ELR (cell line): ENCODE data around the gene RNF223.
A peak's percentile ranks its signal among the peaks of the same experiment; 100 is the strongest.
"Not testable (repeated sequence)": the region's sequence is repeated elsewhere in the genome, so short reads cannot be mapped to it uniquely, and the experiment has no call there.

ENCODE experiments used
- DNase-seq: peaks from one replicate; pipeline ENCODE4 v3.0.0-alpha.2; 2015; ENCODE audit warnings: low read depth

The RNF223 gene

DNA sequence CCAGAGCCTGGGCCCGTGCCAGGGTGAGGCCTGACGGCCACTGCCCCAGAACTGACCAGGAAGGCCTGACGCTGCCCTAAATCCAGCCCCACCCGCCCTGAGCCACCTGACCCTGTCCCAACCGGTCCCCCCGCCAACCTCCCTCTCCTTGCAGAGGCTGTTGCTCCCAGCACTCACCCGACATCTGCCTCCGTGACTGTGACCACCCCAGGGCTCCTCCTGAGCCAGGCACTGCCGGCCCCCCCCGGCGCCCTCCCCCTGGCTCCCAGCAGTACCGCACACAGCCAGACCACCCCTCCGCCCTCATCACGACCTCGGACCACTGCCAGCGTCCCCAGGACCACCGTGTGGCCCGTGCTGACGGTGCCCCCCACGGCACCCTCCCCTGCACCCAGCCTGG lies 27.9 kb downstream of the RNF223 start:
- no peak for DNase-seq

DNA sequence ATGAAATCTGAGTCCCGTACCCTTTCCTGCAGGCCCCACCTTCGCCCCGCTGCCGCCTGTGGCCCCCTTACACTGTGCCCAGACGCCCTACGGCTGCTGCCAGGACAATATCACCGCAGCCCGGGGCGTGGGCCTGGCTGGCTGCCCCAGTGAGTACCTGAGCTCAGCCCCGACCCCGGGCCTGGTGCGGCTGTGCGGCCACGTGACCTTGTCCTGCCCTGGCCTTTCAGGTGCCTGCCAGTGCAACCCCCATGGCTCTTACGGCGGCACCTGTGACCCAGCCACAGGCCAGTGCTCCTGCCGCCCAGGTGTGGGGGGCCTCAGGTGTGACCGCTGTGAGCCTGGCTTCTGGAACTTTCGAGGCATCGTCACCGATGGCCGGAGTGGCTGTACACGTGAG lies 29.0 kb downstream of the RNF223 start:
- no peak for DNase-seq

DNA sequence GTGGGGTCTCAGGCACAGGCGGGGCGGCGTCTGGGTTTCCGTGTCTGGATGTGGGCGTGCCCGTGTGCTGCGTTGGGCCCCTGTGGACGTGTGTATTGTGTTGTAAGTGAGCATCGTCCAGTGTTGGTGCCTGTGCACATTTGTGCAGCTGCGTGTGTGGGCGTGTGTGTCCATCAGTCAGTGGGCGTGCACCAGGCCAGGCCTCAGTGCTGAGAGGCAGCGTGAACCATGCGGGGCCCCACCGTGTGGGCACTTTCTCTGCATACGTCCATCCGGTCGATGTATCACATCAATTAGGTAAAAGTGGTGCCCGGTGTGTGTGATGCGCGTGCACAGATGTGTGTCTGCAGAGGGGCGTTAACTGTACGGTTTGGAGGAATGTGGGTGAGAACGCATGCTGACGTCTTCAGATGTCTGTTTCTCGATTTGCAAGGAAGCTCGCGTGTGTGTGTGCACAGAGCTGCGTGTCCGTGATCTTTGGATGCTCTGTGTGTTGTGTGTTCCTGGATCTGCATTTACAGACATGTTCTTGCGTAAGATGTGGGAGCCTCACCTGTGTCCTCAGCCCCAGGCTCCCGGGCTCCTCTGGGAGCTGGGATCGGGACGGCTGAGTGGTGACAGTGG lies 29.5 kb downstream of the RNF223 start:
- DNase-seq, result no peak

DNA sequence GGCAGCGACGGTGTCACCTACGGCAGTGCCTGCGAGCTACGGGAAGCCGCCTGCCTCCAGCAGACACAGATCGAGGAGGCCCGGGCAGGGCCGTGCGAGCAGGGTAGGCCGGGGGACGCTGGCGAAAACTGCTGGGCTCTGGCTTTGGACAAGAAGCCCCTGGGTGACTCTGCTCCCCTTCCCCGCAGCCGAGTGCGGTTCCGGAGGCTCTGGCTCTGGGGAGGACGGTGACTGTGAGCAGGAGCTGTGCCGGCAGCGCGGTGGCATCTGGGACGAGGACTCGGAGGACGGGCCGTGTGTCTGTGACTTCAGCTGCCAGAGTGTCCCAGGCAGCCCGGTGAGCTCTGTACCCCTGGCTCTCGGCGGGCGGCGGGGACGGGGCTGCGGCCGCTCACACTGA lies 30.2 kb downstream of the RNF223 start:
- DNase-seq, result no peak

DNA sequence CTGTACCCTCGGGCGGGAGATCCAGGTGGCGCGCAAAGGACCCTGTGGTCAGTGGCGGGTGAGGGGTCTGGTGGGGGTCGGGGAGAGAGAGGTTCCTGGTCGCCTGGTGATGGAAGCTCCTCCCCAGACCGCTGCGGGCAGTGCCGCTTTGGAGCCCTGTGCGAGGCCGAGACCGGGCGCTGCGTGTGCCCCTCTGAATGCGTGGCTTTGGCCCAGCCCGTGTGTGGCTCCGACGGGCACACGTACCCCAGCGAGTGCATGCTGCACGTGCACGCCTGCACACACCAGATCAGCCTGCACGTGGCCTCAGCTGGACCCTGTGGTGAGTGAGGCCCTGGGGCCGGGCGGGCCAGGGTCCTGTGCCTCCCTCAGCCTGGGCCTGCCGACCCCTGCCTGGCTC lies 30.7 kb downstream of the RNF223 start:
- no peak for DNase-seq

DNA sequence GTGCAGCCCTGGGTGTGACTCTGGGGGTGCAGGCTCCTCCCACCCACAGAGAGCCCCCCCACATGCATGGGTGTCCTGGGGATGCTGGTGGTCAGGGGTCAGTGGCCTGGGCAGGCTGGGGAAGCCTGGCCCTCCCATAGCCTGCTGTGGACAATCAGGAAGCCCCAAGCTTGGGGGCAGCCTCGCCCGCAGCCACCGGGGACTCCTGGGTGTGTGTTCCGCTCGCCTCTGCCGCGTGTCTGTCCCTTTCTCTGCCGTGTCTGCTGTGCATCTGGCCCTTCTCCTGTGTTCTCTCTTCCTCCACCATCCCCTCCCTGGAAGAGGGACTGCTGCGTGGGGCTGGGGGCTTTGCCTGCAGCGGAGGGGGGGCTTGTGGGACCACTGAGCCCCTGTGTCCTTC lies 31.3 kb downstream of the RNF223 start:
- no peak for DNase-seq

DNA sequence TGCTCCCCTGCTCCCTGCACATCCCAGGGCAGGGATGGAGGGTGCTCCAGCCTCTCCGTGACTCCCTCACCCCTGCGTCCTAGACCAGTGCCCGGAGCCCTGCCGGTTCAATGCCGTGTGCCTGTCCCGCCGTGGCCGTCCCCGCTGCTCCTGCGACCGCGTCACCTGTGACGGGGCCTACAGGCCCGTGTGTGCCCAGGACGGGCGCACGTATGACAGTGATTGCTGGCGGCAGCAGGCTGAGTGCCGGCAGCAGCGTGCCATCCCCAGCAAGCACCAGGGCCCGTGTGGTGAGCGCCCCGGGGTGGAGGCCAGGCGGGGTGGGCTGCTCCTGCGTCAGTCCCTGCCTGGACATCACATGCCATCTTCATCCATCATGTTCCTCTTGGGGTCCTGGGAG lies 32.2 kb downstream of the RNF223 start:
- DNase-seq, result no peak

DNA sequence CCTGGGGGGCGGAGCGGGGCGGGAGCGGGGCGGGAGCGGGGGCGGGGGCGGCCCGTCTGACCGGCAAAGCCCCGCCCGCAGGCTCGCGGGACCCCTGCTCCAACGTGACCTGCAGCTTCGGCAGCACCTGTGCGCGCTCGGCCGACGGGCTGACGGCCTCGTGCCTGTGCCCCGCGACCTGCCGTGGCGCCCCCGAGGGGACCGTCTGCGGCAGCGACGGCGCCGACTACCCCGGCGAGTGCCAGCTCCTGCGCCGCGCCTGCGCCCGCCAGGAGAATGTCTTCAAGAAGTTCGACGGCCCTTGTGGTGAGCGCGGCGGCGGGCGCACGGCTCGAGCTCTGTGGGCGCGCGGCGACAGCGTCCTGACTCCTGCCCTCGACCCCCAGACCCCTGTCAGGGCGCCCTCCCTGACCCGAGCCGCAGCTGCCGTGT lies 33.0 kb downstream of the RNF223 start:
- DNase-seq, result no peak

DNA sequence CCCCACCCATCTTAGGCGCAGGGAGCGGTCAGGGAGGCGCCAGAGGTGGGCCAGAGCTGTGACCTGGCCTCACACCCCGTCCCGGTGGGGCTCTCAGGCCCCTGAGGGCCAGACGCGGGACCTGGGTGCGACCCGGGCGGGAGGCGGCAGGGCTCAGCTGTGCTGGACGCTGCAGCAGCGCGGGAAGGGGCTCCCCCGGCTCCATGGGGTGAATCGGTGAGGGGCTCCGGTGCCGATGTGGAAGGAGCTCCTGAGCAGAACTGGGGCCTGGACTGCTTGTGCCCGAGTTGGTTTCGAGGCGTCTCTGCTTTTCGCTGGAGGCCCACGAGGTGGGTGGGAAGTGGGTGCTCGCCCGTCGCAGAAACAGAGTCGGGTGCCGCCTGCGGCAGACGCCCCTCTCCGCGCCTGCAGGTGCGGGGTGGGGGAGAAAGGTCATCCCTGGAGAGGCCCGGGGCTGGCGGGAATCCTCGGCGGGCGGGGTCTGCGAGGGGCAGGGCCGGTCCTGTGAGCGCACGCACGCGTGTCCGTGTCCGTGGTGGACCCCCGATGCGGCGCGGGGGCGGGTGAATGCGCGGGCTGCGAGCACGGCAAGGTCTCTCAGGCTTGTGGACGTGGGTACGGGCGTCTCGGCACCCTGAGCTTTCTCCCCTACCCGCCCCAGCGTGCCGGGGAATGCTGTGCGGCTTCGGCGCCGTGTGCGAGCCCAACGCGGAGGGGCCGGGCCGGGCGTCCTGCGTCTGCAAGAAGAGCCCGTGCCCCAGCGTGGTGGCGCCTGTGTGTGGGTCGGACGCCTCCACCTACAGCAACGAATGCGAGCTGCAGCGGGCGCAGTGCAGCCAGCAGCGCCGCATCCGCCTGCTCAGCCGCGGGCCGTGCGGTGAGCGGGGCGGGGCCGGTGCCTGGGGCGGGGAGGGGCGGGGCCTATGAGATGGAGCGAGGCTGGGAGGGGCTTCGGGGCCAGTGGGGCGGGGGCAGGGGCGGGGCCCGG lies 33.8 kb downstream of the RNF223 start:
- DNase-seq, result peak; percentile 89

DNA sequence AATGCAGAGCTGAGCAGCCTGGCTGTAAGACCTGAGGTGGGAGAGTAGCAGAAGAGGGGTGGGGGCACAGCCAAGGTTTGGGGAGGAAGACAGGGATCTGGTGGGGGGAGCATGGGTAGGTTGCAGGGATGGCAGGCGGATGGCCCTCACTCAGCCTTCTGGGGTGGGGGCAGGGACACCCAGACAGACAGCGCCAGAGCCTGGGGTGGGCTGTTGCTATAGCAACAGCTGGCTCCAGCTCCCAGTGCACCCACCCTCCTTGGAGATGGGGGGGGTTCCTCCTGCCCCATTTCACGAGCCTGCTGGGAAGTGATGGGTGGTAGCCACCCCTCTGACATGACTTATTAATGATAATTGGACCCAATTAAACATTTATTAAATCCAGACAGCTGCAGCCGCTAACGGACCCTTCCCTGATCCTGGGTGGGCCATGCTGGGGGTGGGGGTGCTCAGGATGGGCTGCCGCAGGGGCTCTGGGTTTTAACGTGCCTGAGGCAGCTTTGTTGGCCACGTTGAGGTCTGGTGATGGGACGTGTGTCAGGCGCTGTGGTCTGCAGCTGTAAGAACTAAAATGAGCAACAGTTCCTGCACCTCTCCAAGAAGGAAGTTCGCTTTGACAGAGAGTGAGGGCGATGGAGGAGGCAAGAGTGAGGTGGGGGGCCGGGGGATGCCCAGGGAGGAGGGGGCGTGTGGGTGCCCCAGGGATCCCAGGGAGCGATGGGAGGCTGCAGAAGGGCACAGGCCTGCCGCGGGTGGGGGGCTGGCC lies 34.8 kb downstream of the RNF223 start:
- DNase-seq, result no peak

DNA sequence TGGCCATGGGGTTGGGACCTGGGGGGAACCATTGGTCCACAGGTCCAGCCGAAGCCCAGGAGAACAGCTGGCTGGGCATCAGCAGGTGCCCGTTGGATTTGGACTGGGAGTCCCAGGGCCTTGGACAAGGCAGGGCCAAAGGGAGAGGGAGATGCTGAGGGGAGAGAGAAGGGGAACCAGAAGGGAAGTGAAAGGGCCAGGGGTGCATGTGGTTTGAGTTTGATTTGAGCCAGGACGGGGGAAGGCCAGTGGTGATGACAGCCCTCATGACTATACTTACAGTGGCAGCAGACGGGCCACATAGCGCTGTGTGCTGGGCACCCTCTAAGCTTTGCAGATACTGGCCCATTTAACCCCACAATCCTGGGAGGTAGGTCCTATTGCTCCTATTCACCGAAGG lies 35.4 kb downstream of the RNF223 start:
- no peak for DNase-seq

DNA sequence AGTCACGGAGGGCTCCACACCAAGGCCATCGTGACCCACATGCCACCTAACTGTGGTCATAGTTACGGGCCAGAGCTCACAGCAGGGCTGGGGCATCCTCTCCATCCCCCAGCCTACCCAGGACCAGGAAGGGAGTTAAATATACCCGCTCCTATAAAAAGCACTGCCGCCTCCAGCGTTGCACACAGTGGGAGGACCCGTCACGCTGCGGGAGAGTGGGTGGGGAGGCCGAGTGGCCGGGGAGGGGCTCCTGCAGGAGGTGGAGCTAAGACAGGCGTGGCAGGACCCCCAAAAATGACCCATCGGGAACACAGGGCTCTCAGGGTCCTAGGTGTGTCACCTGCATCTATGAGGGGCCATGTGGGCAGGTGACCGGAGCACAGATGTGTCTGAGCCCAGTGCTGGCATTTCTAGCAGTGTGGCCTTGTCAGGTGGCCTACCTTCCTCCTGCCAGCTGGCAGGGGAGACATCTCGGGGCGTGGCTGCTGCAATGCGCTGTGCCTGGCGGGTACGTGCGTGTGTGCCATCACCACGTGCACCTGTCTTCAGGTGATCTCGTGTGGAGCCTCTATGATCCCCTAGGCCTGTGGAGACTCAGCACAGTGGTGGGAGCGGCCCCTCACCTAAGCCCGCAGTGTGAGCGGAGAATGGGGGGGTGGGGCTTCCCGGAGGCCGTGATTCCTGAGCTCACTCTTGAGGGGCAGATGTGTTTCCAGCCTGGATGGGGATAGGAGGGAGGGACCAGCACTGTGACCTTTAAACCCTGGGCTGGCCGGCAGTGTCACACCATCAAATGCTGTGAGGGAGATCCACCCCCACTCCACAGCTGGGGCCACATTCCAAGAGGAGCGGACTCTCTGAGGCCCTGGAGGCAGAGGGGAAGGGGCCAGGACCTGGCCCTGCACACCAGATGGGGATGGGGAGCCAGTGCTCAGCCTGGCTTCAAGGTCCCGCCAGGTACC lies 36.5 kb downstream of the RNF223 start:
- no peak for DNase-seq

DNA sequence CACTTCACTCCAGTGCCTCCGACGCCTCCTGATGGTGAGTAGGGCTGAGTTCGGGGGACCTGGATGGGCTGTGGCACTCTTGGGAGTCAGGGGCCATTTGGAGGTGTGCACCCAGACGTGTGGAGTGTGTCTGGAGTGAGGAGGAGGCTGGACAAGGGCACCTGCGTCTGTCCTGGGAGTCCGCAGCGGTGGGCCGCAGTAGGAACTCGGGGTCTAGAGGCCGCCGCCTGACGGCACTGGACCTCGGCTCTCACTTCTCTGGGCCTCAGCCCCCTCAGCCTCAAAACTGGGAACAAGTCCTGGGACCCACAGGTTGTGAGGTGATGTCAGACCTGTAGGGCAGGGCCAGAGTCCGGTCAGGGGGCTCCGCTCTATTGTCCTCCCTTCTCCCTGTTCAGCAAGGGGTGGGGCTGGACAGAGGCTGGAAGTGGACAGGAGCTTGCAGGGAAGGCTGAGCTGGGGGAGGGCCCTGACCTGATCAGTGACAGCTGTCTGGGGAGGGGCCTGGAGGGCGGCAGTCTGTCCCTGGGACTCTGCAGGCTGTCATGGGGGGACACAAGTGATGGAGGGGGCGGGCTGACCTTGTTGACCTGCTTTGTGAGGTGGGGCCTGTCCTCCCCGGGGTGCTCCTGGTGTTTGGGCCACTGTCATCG lies 38.7 kb downstream of the RNF223 start:
- DNase-seq, result no peak

DNA sequence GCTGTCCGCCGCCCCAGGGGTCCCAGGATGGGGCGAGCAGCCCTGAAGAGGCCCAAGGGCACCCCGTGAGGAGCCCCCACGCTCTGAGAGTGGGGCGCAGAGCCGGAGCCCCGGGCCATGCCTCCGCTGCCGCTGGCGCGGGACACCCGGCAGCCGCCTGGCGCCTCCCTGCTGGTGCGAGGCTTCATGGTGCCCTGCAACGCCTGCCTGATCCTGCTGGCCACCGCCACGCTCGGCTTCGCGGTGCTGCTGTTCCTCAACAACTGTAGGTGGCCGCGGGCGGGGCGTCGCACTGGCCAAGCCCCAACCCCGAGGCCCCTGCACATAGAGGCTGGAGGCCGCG lies 39.7 kb downstream of the RNF223 start:
- no peak for DNase-seq

DNA sequence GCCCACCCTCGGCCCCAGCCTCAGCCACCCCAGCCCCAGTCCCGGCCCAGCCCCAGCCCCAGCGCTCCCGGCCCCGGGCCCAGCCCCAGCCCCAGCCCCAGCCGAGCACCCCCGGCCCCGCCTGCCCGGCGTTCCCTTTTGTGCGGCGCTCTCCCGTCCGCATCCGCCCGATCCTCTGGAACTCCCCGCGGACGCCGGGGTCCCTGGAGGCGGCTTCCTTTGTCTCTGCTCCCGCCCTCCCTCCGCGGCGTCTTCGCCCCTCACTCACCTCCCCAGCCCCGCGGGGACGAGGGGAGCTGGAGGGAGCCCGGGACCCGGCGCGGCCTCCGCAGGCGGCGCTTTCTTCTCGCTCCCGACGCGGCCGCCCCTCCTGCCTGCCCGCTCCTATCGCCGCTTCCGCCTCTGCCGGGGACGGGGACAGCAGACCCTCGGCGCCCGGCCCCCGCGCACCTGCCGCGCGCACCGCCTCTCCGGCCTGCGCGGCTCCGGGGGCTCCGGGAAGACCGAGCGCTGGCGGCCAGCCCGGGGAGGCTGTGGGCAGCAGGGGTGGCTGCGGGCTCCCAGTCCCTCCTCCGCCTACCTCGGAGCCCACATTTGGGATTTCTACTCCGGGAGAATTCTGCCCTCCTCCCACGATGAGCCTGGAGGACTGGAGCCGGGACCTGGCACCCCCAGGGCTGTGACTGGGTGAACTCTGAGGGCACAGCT lies 40.2 kb downstream of the RNF223 start:
- no peak for DNase-seq

DNA sequence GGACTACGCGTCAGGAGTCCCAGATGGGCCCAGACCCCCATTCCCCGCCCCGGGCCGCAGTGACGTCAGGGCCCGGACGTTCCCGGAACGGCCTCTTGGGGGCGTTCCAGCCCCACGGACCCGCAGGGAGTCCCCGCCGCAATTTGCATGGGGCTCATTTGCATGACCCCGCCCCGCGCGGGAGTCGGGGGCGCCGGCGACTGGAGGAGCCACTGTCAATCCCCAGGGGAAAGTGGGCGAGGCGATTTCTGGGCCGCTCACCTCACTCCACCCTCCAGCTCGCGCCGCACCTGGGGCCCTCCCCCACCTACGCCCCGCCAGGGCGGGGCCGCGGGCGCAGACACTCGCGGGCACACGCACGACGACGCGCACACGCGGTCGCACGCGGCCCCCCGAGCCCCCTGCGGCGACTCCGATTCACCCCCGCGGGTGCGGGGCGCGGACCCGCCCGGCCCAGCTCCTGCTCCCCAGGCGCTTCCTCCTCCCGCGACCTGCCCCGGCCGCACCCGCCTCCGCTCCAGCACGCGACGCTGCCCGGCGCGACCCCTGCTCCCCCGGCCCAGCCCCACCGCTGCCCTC lies 41.0 kb downstream of the RNF223 start:
- DNase-seq, result peak; percentile 57

DNA sequence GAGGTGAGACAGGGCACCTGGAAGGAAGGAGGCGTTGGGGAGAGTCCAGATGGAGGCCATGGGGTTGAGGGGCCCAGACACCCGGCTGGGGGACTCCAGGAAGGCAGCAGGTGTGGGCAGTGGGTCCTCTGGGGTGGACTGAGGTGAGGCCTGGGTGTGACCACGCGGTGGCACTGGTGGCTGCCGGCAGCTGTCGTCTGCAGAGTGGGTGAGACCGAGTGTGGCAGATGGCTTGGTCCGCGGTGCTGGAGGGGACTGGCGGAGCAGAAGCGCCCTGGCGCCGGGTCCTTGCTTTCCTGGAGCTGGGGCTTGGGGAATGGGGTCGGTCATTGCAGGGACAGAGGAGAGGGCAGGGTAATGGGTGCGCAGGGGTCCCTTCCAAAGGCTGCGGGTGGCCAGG lies 41.7 kb downstream of the RNF223 start:
- DNase-seq, result no peak

DNA sequence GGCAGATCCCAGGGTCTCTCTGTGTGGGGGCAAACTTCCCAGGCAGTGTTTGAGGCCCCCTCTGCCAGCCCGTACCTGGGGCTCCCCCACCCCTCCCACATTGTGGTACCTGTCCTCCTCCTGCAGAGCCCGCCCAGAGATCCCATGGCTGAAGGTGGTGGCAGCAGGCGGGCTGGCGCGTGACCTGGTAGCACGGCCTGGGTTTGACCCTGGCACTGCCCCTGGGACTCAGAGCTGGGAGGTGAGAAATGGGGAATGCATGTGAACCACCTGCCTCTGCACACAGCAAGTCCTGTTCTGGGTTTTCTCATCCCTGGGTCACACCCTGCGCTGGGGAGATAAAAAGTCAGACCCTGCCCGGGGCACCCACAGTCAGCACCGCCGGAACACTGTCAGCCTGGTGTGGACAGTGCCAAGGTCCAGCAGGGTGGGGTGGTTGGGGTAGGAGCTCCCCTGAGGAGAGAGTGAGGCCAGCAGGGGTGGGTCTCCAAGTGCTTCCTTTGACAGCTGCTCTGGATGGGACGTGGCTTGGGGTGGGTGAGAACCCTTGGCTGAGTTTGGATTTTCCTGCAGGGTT lies 42.4 kb downstream of the RNF223 start:
- no peak for DNase-seq

DNA sequence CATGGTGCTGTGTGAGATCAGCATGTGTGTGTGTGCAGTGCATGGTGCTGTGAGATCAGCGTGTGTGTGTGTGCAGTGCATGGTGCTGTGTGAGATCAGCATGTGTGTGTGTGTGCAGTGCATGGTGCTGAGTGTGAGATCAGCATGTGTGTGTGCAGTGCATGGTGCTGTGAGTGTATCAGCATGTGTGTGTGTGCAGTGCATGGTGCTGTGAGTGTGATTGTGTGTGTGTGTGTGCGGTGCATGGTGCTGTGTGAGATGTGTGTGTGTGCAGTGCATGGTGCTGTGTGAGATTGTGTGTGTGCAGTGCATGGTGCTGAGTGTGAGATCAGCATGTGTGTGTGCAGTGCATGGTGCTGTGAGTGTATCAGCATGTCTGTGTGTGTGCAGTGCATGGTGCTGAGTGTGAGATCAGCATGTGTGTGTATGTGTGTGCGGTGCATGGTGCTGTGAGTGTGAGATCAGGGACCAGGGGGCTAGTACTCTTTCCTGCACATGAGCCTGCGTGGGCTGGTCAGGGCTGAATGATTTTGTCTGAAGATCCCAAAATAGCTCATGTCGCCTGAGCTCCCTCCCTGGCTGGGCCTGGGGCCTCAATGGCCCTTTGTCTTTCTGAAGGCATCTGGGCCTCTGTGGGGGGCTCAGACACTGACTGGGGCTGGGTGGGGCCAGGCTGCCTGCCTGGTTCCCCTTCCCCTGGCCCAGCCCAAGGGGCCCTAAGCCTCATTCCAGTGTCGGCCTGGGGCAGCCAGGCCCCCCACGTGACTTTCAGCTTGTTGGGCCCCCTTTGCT lies 43.0 kb downstream of the RNF223 start:
- not testable (repeated sequence) for DNase-seq
